HG02981 (cell line): Measurements from ENCODE around the gene BICD1.

Source experiments
- ATAC-seq: cut with Tn5 transposase; IDR thresholded peaks from one replicate; pipeline ENCODE4 v1.9.1; 2021; ENCODE audit warnings: mild to moderate bottlenecking, moderate library complexity; ENCODE audit not compliant: unreplicated experiment

Gene BICD1

GRCh38 chr12:32331133-32331532 lies 224.5 kb downstream of the BICD1 start:
- no peak for ATAC-seq

- ATAC-seq = no peak
Observed at GRCh38 chr12:32332446-32332845, 225.8 kb downstream of the BICD1 start.

GRCh38 chr12:32334371-32334777 lies 227.7 kb downstream of the BICD1 start:
- no peak for ATAC-seq

- ATAC-seq = no peak
Observed at GRCh38 chr12:32336261-32336660, 229.6 kb downstream of the BICD1 start.

GRCh38 chr12:32343496-32343895 lies 236.8 kb downstream of the BICD1 start:
- no peak for ATAC-seq

GRCh38 chr12:32344047-32344446 lies 237.4 kb downstream of the BICD1 start:
- no peak for ATAC-seq

- ATAC-seq = no peak
Observed at GRCh38 chr12:32353540-32353939, 246.9 kb downstream of the BICD1 start.

- ATAC-seq = no peak
Observed at GRCh38 chr12:32357601-32358249, 251.1 kb downstream of the BICD1 start.

- ATAC-seq = no peak
Observed at GRCh38 chr12:32360956-32361355, 254.3 kb downstream of the BICD1 start.

GRCh38 chr12:32362892-32363291 lies 256.2 kb downstream of the BICD1 start:
- no peak for ATAC-seq

GRCh38 chr12:32365473-32366064 lies 258.9 kb downstream of the BICD1 start:
- ATAC-seq = no peak

GRCh38 chr12:32366714-32367113 lies 260.1 kb downstream of the BICD1 start:
- ATAC-seq = no peak

GRCh38 chr12:32367381-32367780 lies 260.7 kb downstream of the BICD1 start:
- no peak for ATAC-seq

GRCh38 chr12:32369202-32369601 lies 262.6 kb downstream of the BICD1 start:
- no peak for ATAC-seq

GRCh38 chr12:32377344-32378055 lies 270.9 kb downstream of the BICD1 start:
- ATAC-seq = no peak

GRCh38 chr12:32379213-32379612 lies 272.6 kb downstream of the BICD1 start:
- ATAC-seq = no peak

- ATAC-seq = no peak
Observed at GRCh38 chr12:32379667-32380066, 273.0 kb downstream of the BICD1 start.

- no peak for ATAC-seq
Observed at GRCh38 chr12:32382226-32382625, 275.6 kb downstream of the BICD1 start.

- ATAC-seq = no peak
Observed at GRCh38 chr12:32390572-32391219, 284.0 kb downstream of the BICD1 start.

- no peak for ATAC-seq
Observed at GRCh38 chr12:32395026-32395425, 288.4 kb downstream of the BICD1 start.

GRCh38 chr12:32397696-32398095 lies 291.0 kb downstream of the BICD1 start:
- ATAC-seq = no peak

- ATAC-seq = no peak
Observed at GRCh38 chr12:32398181-32398580, 291.5 kb downstream of the BICD1 start.
